NCI-H128 (cell line): ENCODE data around the gene SNPH.

Experiments used
- DNase-seq: peaks from one replicate; lab custom pipeline; 2025; ENCODE audit not compliant: unreplicated experiment; lab: John Stamatoyannopoulos, UW

The SNPH gene

GRCh38 chr20:1264727-1265126 lies 1.4 kb upstream of the SNPH start:
- no peak for DNase-seq

GRCh38 chr20:1265226-1265915 lies 723 bp upstream of the SNPH start:
- no peak for DNase-seq

- DNase-seq, result no peak
Measured at GRCh38 chr20:1265916-1266166, 253 bp upstream of the SNPH start.

GRCh38 chr20:1267161-1267560 lies 1.1 kb downstream of the SNPH start:
- no peak for DNase-seq

- no peak for DNase-seq
Measured at GRCh38 chr20:1267809-1268374, 1.8 kb downstream of the SNPH start.

GRCh38 chr20:1269235-1269634 lies 3.1 kb downstream of the SNPH start:
- DNase-seq, result no peak

GRCh38 chr20:1269850-1270249 lies 3.8 kb downstream of the SNPH start:
- DNase-seq, result no peak

- DNase-seq, result no peak
Measured at GRCh38 chr20:1272368-1273100, 6.4 kb downstream of the SNPH start.

- no peak for DNase-seq
Measured at GRCh38 chr20:1273366-1273765, 7.3 kb downstream of the SNPH start.

- peak; percentile 84 for DNase-seq
Measured at GRCh38 chr20:1274485-1275311, 8.6 kb downstream of the SNPH start.

GRCh38 chr20:1275919-1276318 lies 9.8 kb downstream of the SNPH start:
- no peak for DNase-seq

GRCh38 chr20:1277529-1278322 lies 11.6 kb downstream of the SNPH start:
- no peak for DNase-seq

GRCh38 chr20:1278993-1279392 lies 12.9 kb downstream of the SNPH start:
- no peak for DNase-seq

- no peak for DNase-seq
Measured at GRCh38 chr20:1280195-1281102, 14.4 kb downstream of the SNPH start.

GRCh38 chr20:1281279-1282057 lies 15.4 kb downstream of the SNPH start:
- no peak for DNase-seq

GRCh38 chr20:1282966-1283365 lies 16.9 kb downstream of the SNPH start:
- no peak for DNase-seq

GRCh38 chr20:1283522-1284510 lies 17.7 kb downstream of the SNPH start:
- no peak for DNase-seq
